Tibial nerve (tissue), 4 donors: ENCODE data around the gene FAF2. TPM values are rescaled to one million over a fixed set of nuclear protein-coding genes. Genes with fewer than 3 reads are reported as not detected.

Experiments used
- DNase-seq, 2 donors: peaks; one replicate each; pipeline ENCODE4 v3.0.0-alpha.2; 2019; ENCODE audit warnings: low spot score in 2 of 2
- H3K27ac ChIP-seq, 4 donors: fragments of 200-600 bp; sonication (generic) in 3 of 4; one replicate each; pipeline ENCODE4 v1.5.1; 2017 to 2019; ENCODE audit warnings: mild to moderate bottlenecking in 1 of 4
- H3K27me3 ChIP-seq, 2 donors: fragments of 200-600 bp; sonication (generic) in 1 of 2; one replicate each; pipeline versions ENCODE4 v1.5.1 to v1.6.0; 2017 to 2019
- H3K36me3 ChIP-seq, 3 donors: fragments of 200-600 bp; sonication (generic); one replicate each; pipeline ENCODE4 v1.5.1; 2018 to 2019
- H3K4me1 ChIP-seq, 4 donors: fragments of 200-600 bp; sonication (generic) in 3 of 4; one replicate each; pipeline ENCODE4 v1.5.1; 2017 to 2019
- H3K4me3 ChIP-seq, 4 donors: fragments of 200-600 bp; sonication (generic) in 3 of 4; one replicate each; pipeline ENCODE4 v1.5.1; 2017 to 2019; ENCODE audit warnings: mild to moderate bottlenecking in 1 of 4, moderate library complexity in 1 of 4
- H3K9me3 ChIP-seq, 4 donors: fragments of 200-600 bp; sonication (generic) in 3 of 4; one replicate each; pipeline ENCODE4 v1.5.1; 2017 to 2019
- CTCF ChIP-seq, 5 experiments: fragments of 200-600 bp in 3 of 5; fragments of 450-650 bp in 2 of 5; sonication (generic) in 3 of 5; IDR thresholded peaks; one replicate each; pipeline ENCODE4 v1.5.1; 2016 to 2019; ENCODE audit warnings: antibody characterized with exemption in 5 of 5, mild to moderate bottlenecking in 3 of 5, moderate library complexity in 2 of 5
- EP300 ChIP-seq, 2 donors: sonication (generic); formaldehyde crosslinking; IDR thresholded peaks; one replicate each; pipeline ENCODE4 v1.6.1; 2017; ENCODE audit warnings: antibody characterized with exemption in 2 of 2, mild to moderate bottlenecking in 1 of 2
- POLR2A ChIP-seq, 2 donors: fragments of 450-650 bp; IDR thresholded peaks; one replicate each; pipeline ENCODE4 v1.6.1; 2017; ENCODE audit warnings: antibody characterized with exemption in 2 of 2, mild to moderate bottlenecking in 2 of 2, moderate library complexity in 2 of 2
- WGBS, 2 donors: methylation state at CpG; one replicate each; pipeline ENCODE4 v1.1.5; 2018; 5-methylcytosine and 5-hydroxymethylcytosine counted together
- total RNA-seq, 4 donors: library from RNA; depleted of rRNA; stranded (reverse); fragments of >200 nt; gene quantifications; one replicate each; pipeline ENCODE4 v1.1.0, GENCODE V29; 2016

The FAF2 gene
- total RNA-seq, 4 donors from 2014 or later: 23.0 to 30.8 (median 29.4) TPM

GRCh38 chr5:176470539-176470938 lies 22.4 kb downstream of the FAF2 start:
- no peaks in the 10 kb centered on the region for H3K27me3 ChIP-seq
- no peak overlapping the region for H3K4me3 ChIP-seq
- H3K9me3 ChIP-seq: peaks cover 0 to 7% (median 0%) of the 10 kb centered on the region in 4 donors
- H3K27ac ChIP-seq: no peak overlapping the region
- peaks cover 0 to 32% (median 2%) of the 10 kb centered on the region in 3 donors for H3K36me3 ChIP-seq
- no peak for DNase-seq
- WGBS, 2 donors: 78 to 87% methylated on average over 4 of the region's 4 CpGs
- peaks cover 0 to 39% (median 8%) of the 10 kb centered on the region in 4 donors for H3K4me1 ChIP-seq
- no peak for TF ChIP-seq POLR2A (IDR thresholded peaks at IDR 0.05)
- TF ChIP-seq EP300 (IDR thresholded peaks at IDR 0.05): no peak
- no peak for TF ChIP-seq CTCF (IDR thresholded peaks at IDR 0.05)

- 95 to 100% methylated on average over 2 of the region's 2 CpGs for WGBS, 2 donors
- no peak overlapping the region for H3K27ac ChIP-seq
- peaks cover 0 to 33% (median 6%) of the 10 kb centered on the region in 4 donors for H3K4me1 ChIP-seq
- DNase-seq: no peak
- TF ChIP-seq POLR2A (IDR thresholded peaks at IDR 0.05): no peak
- TF ChIP-seq CTCF (IDR thresholded peaks at IDR 0.05): no peak
- no peak for TF ChIP-seq EP300 (IDR thresholded peaks at IDR 0.05)
- H3K36me3 ChIP-seq: peaks cover 2 to 38% (median 3%) of the 10 kb centered on the region in 3 donors
- peaks cover 0 to 7% (median 0%) of the 10 kb centered on the region in 4 donors for H3K9me3 ChIP-seq
- H3K27me3 ChIP-seq: no peaks in the 10 kb centered on the region
- no peak overlapping the region for H3K4me3 ChIP-seq
Observed at GRCh38 chr5:176471098-176471497, 22.9 kb downstream of the FAF2 start.

- H3K36me3 ChIP-seq: peaks cover 2 to 40% (median 3%) of the 10 kb centered on the region in 3 donors
- no peak overlapping the region for H3K4me3 ChIP-seq
- H3K4me1 ChIP-seq: peaks cover 0 to 15% (median 0%) of the 10 kb centered on the region in 4 donors
- WGBS, 2 donors: 90 to 93% methylated on average over 7 of the region's 7 CpGs
- DNase-seq: no peak
- no peaks in the 10 kb centered on the region for H3K27me3 ChIP-seq
- no peak overlapping the region for H3K27ac ChIP-seq
- TF ChIP-seq CTCF (IDR thresholded peaks at IDR 0.05): no peak
- TF ChIP-seq EP300 (IDR thresholded peaks at IDR 0.05): no peak
- no peak for TF ChIP-seq POLR2A (IDR thresholded peaks at IDR 0.05)
- H3K9me3 ChIP-seq: peaks cover 0 to 7% (median 0%) of the 10 kb centered on the region in 4 donors
Observed at GRCh38 chr5:176473335-176474006, 25.3 kb downstream of the FAF2 start.

- H3K9me3 ChIP-seq: peaks cover 0 to 7% (median 0%) of the 10 kb centered on the region in 4 donors
- 76% methylated on average over 1 of the region's 1 CpG for WGBS, 2 donors
- peaks cover 2 to 41% (median 3%) of the 10 kb centered on the region in 3 donors for H3K36me3 ChIP-seq
- peaks cover 0 to 5% (median 0%) of the 10 kb centered on the region in 4 donors for H3K4me1 ChIP-seq
- H3K4me3 ChIP-seq: no peak overlapping the region
- DNase-seq: no peak
- H3K27me3 ChIP-seq: no peaks in the 10 kb centered on the region
- H3K27ac ChIP-seq: no peak overlapping the region
- TF ChIP-seq CTCF (IDR thresholded peaks at IDR 0.05) (no peak), POLR2A (IDR thresholded peaks at IDR 0.05) (no peak), EP300 (IDR thresholded peaks at IDR 0.05) (no peak)
Observed at GRCh38 chr5:176474476-176474875, 26.3 kb downstream of the FAF2 start.

GRCh38 chr5:176481711-176482110 lies 33.5 kb downstream of the FAF2 start:
- DNase-seq: no peak
- Histone ChIP-seq H3K9me3 (no peaks in the 10 kb centered on the region), H3K27ac (no peak overlapping the region), H3K36me3 (peaks cover 0 to 41% (median 0%) of the 10 kb centered on the region in 3 donors), H3K4me3 (no peak overlapping the region), H3K4me1 (peaks cover 0 to 9% (median 0%) of the 10 kb centered on the region in 4 donors), H3K27me3 (no peaks in the 10 kb centered on the region)
- TF ChIP-seq CTCF (IDR thresholded peaks at IDR 0.05) (no peak), POLR2A (IDR thresholded peaks at IDR 0.05) (no peak), EP300 (IDR thresholded peaks at IDR 0.05) (no peak)
- WGBS, 2 donors: 95% methylated on average over 4 of the region's 4 CpGs
